Calu3 (cell line): ENCODE results near the gene BEX2. TPM values are rescaled to one million over a fixed set of nuclear protein-coding genes. Genes with fewer than 3 reads are reported as not detected.
"Not testable (repeated sequence)": the region's sequence is repeated elsewhere in the genome, so short reads cannot be mapped to it uniquely, and the experiment has no call there.

Experiments
- Bru-seq: library from RNA; stranded (reverse); fragments of 400-500 nt; gene quantifications from one replicate; lab custom pipeline; 2021; lab: Mats Ljungman, UMichigan
- BruChase-seq, 2 experiments: library from RNA; stranded (reverse); fragments of 400-500 nt; gene quantifications; one replicate each; lab custom pipeline; 2021; lab: Mats Ljungman, UMichigan
- BruUV-seq: library from RNA; stranded (reverse); fragments of 400-500 nt; replicated peaks from 2 replicates; lab custom pipeline; 2021; lab: Mats Ljungman, UMichigan
- CTCF ChIA-PET: fragments of 300-600 bp; sonication (Branson Sonifier 250); formaldehyde crosslinking; loops from one replicate; lab custom pipeline; 2022; ENCODE audit warnings: antibody characterized with exemption; lab: Charles Lee
- DNase-seq: peaks from one replicate; pipeline ENCODE4 v3.0.0; 2022
- H3K27ac Mint-ChIP-seq: one replicate; pipeline ENCODE4 v1.8.0; 2022; ENCODE audit warnings: mixed read lengths; ENCODE audit not compliant: unreplicated experiment
- H3K27me3 Mint-ChIP-seq: one replicate; pipeline ENCODE4 v1.8.0; 2022; ENCODE audit warnings: mixed read lengths; ENCODE audit not compliant: unreplicated experiment
- H3K36me3 Mint-ChIP-seq: one replicate; pipeline ENCODE4 v1.8.0; 2022; ENCODE audit warnings: mild to moderate bottlenecking, moderate library complexity, mixed read lengths; ENCODE audit not compliant: insufficient read depth, unreplicated experiment
- H3K4me1 Mint-ChIP-seq: one replicate; pipeline ENCODE4 v1.8.0; 2022; ENCODE audit warnings: mild to moderate bottlenecking, low read depth, mixed read lengths; ENCODE audit not compliant: unreplicated experiment
- H3K4me3 Mint-ChIP-seq: one replicate; pipeline ENCODE4 v1.8.0; 2022; ENCODE audit warnings: mild to moderate bottlenecking, low read depth, moderate library complexity, mixed read lengths; ENCODE audit not compliant: unreplicated experiment
- H3K9me3 Mint-ChIP-seq: one replicate; pipeline ENCODE4 v1.8.0; 2022; ENCODE audit warnings: low read depth, mixed read lengths; ENCODE audit not compliant: unreplicated experiment
- CTCF ChIP-seq: fragments of 200-600 bp; IDR thresholded peaks from one replicate; pipeline ENCODE4 v1.8.0; 2022; ENCODE audit warnings: antibody characterized with exemption; ENCODE audit not compliant: unreplicated experiment
- intact Hi-C: fragments of 100-400 bp; cut with micrococcal nuclease; formaldehyde crosslinking; loops from one replicate; pipeline ENCODE4 v1.10.0; 2022; ENCODE audit not compliant: unreplicated experiment
- long read RNA-seq: library from polyadenylated mRNA; stranded (forward); transcript quantifications from one replicate; pipeline ENCODE4 v2.0.0, GENCODE V29; 2022
- total RNA-seq: library from RNA; stranded (reverse); gene quantifications from 2 replicates; pipeline ENCODE4 v1.2.3, GENCODE V29; 2022

BEX2 gene
- total RNA-seq (2.5 and 4.0 TPM in 2 replicates), Bru-seq, nascent RNA (percentile 23 among the genes with signal in this experiment), BruChase-seq, experiment 1, labeled RNA remaining after a 6-hour chase (percentile 45 among the genes with signal in this experiment), BruChase-seq, experiment 2, labeled RNA remaining after a 2-hour chase (percentile 41 among the genes with signal in this experiment)
- long read RNA-seq, transcript BEX2-202 (3 exons, 899 nt): major isoform, 9 of 12 reads
- long read RNA-seq, partial matches to known transcripts: 1 of 12 reads
- long read RNA-seq, other reads (novel, unspliced or antisense): 0 of 12 reads

GRCh38 chrX:103310555-103311398 lies at the start of gene BEX2:
Gene BEX2, minus strand, starts transcription at chrX:103310990. Its CDS starts 1,014 bp downstream, at chrX:103309976.
- H3K4me1 Mint-ChIP-seq: no peaks in the 10 kb centered on the region
- H3K36me3 Mint-ChIP-seq: peaks cover 8% of the 10 kb centered on the region
- H3K4me3 Mint-ChIP-seq: peak within 1 kb of the TSS; percentile 72
- peak; percentile 71 for DNase-seq
- H3K27me3 Mint-ChIP-seq: peaks cover 16% of the 10 kb centered on the region
- intact Hi-C loops: no loop called here
- no peak for TF ChIP-seq CTCF
- H3K27ac Mint-ChIP-seq: peak within 1 kb of the TSS; percentile 82
- CTCF ChIA-PET: no interaction called here
- no TSS peak for BruUV-seq
- H3K9me3 Mint-ChIP-seq: no peaks in the 10 kb centered on the region

GRCh38 chrX:103360092-103360491 lies 49.3 kb upstream of the BEX2 start:
- Mint-ChIP-seq H3K9me3 (no peaks in the 10 kb centered on the region), H3K4me3 (no peak overlapping the region), H3K36me3 (peaks cover 23% of the 10 kb centered on the region), H3K4me1 (peaks cover 33% of the 10 kb centered on the region), H3K27me3 (no peaks in the 10 kb centered on the region), H3K27ac (no peak overlapping the region)
- CTCF ChIA-PET: no interaction called here
- intact Hi-C loops: no loop called here
- no peak for TF ChIP-seq CTCF
- BruUV-seq: no TSS peak
- DNase-seq: no peak

- H3K27me3 Mint-ChIP-seq, H3K4me3 Mint-ChIP-seq, H3K27ac Mint-ChIP-seq, BruUV-seq, intact Hi-C loops, DNase-seq, CTCF ChIA-PET, H3K9me3 Mint-ChIP-seq: not testable (repeated sequence)
- Mint-ChIP-seq H3K36me3 (peaks cover 23% of the 10 kb centered on the region), H3K4me1 (peaks cover 33% of the 10 kb centered on the region)
Measured at GRCh38 chrX:103359605-103360004, 48.8 kb upstream of the BEX2 start.

- CTCF ChIA-PET: interaction anchor here (1.0 kb wide), 1 partner anchor 19 kb away, joined by 6 read pairs; the partner anchor contains the start of gene BEX3
Measured at GRCh38 chrX:103357871-103358270, 47.1 kb upstream of the BEX2 start.

More at GRCh38 chrX:103357871-103358270, 47.1 kb upstream of the BEX2 start:
- no peak for DNase-seq
- intact Hi-C loops: no loop called here
- H3K9me3 Mint-ChIP-seq: no peaks in the 10 kb centered on the region
- peaks cover 23% of the 10 kb centered on the region for H3K36me3 Mint-ChIP-seq
- H3K4me3 Mint-ChIP-seq: peak overlapping the region; percentile 86
- no TSS peak for BruUV-seq
- H3K4me1 Mint-ChIP-seq: peaks cover 29% of the 10 kb centered on the region
- TF ChIP-seq CTCF: no peak
- H3K27ac Mint-ChIP-seq: peak overlapping the region; percentile 93
- H3K27me3 Mint-ChIP-seq: no peaks in the 10 kb centered on the region
